Panc1 (cell line): Measurements from ENCODE around the gene MYO1E. TPM values are rescaled to one million over a fixed set of nuclear protein-coding genes. Genes with fewer than 3 reads are reported as not detected.

Source experiments
- ATAC-seq: fragments of 200-7000 bp; cut with Tn5 transposase; 2 replicates; pipeline ENCODE4 v1.9.1; 2020; ENCODE audit warnings: mild to moderate bottlenecking, moderate library complexity
- BruUV-seq: library from RNA; stranded (reverse); fragments of 400-500 nt; replicated peaks from 2 replicates; lab custom pipeline; 2021; lab: Mats Ljungman, UMichigan
- CTCF ChIA-PET: fragments of 300-600 bp; sonication (Branson Sonifier 250); formaldehyde crosslinking; loops from one replicate; lab custom pipeline; 2022; ENCODE audit warnings: antibody characterized with exemption; lab: Charles Lee
- POLR2A ChIA-PET: fragments of 300-600 bp; sonication (Branson Sonifier 250); formaldehyde crosslinking; loops from one replicate; lab custom pipeline; 2022; ENCODE audit warnings: antibody characterized with exemption; lab: Charles Lee
- DNase-seq: peaks from one replicate; pipeline ENCODE4 v3.0.0-alpha.2; 2010; ENCODE audit warnings: low read depth, low spot score
- H3K27ac ChIP-seq: 2 replicates; pipeline ENCODE4 v1.5.1; 2011; ENCODE audit warnings: mild to moderate bottlenecking, low read length, inconsistent platforms
- H3K27me3 ChIP-seq: fragments of 200-500 bp; sonication (Bioruptor generic); 2 replicates; pipeline ENCODE4 v1.6.0; 2014; ENCODE audit warnings: low read length, inconsistent platforms; ENCODE audit not compliant: control insufficient read depth, insufficient read depth
- H3K36me3 ChIP-seq: fragments of 200-500 bp; sonication (Bioruptor generic); 2 replicates; pipeline ENCODE4 v1.5.1; 2014; ENCODE audit warnings: inconsistent platforms, mild to moderate bottlenecking, low read length, moderate library complexity; ENCODE audit not compliant: control insufficient read depth, insufficient read depth
- H3K4me1 ChIP-seq: 2 replicates; pipeline ENCODE4 v1.5.1; 2011; ENCODE audit warnings: inconsistent platforms, mild to moderate bottlenecking, low read length, moderate library complexity; ENCODE audit not compliant: control insufficient read depth, insufficient read depth
- H3K4me3 ChIP-seq, 2 experiments: 2 replicates each; pipeline ENCODE4 v1.5.1; 2011 to 2012; ENCODE audit warnings: low read depth in 2 of 2, low read length in 2 of 2, mild to moderate bottlenecking in 2 of 2, inconsistent platforms in 1 of 2, moderate library complexity in 1 of 2
- H3K9me3 ChIP-seq: fragments of 200-500 bp; sonication (Bioruptor generic); 2 replicates; pipeline ENCODE4 v1.5.1; 2014; ENCODE audit warnings: low read depth, mild to moderate bottlenecking, inconsistent platforms, low read length, moderate library complexity; ENCODE audit not compliant: control insufficient read depth, insufficient read depth
- CTCF ChIP-seq: fragments of 450-650 bp; IDR thresholded peaks from 2 replicates; pipeline ENCODE4 v1.5.1; 2017; ENCODE audit warnings: mild to moderate bottlenecking
- POLR2AphosphoS5 ChIP-seq: IDR thresholded peaks from 2 replicates; pipeline ENCODE4 v1.6.1; 2012; ENCODE audit warnings: mild to moderate bottlenecking, low read depth, low read length, moderate library complexity
- REST ChIP-seq, 2 experiments: IDR thresholded peaks; 2 replicates each; pipeline ENCODE4 v1.6.1; 2011 to 2012; ENCODE audit warnings: low read depth in 2 of 2, control low read depth in 1 of 2, low read length in 1 of 2, mild to moderate bottlenecking in 1 of 2, moderate library complexity in 1 of 2; ENCODE audit not compliant: insufficient read depth in 1 of 2
- SIN3A ChIP-seq: IDR thresholded peaks from 2 replicates; pipeline ENCODE4 v1.6.1; 2012; ENCODE audit warnings: low read depth, mild to moderate bottlenecking, low read length, moderate library complexity, borderline replicate concordance; ENCODE audit not compliant: insufficient read depth
- TCF7L2 ChIP-seq: IDR thresholded peaks from 2 replicates; pipeline ENCODE4 v1.6.1; 2011; ENCODE audit warnings: mild to moderate bottlenecking, low read depth, low read length, inconsistent platforms
- in situ Hi-C: cut with HindIII; loops from 2 replicates; pipeline ENCODE4 v1.10.0; 2016; ENCODE audit warnings: low sequenced_read_pairs, low pct_unique_long_range_greater_than_20kb
- intact Hi-C: fragments of 100-400 bp; cut with micrococcal nuclease; formaldehyde crosslinking; loops from one replicate; pipeline ENCODE4 v1.10.0; 2022; ENCODE audit not compliant: unreplicated experiment
- total RNA-seq: library from RNA; stranded (reverse); gene quantifications from one replicate; pipeline ENCODE4 v1.2.1, GENCODE V29; 2021; ENCODE audit not compliant: unreplicated experiment

MYO1E gene
- total RNA-seq, 1 experiment from 2014 or later = 161 TPM

GRCh38 chr15:59345326-59345725, 27.3 kb downstream of the MYO1E start:
- no peaks in the 10 kb centered on the region for H3K36me3 ChIP-seq
- no peaks in the 10 kb centered on the region for H3K9me3 ChIP-seq
- ATAC-seq = no peak
- POLR2A ChIA-PET = no interaction called here
- H3K27me3 ChIP-seq = no peaks in the 10 kb centered on the region
- H3K27ac ChIP-seq = peak overlapping the region; percentile 12; the same call in 1 of the 2 replicates
- no peak for DNase-seq
- peaks cover 16% of the 10 kb centered on the region for H3K4me1 ChIP-seq
- no TSS peak for BruUV-seq
- in situ Hi-C loops (no loop called here), intact Hi-C loops (no loop called here)
- CTCF ChIA-PET = no interaction called here
- no peak for TF ChIP-seq TCF7L2
- no peak for TF ChIP-seq REST (IDR thresholded peaks at IDR 0.05; ENCODE audit: insufficient read depth in 1 of 2, low read depth in 2 of 2, low read length in 1 of 2)
- TF ChIP-seq SIN3A = no peak
- no peak for TF ChIP-seq CTCF
- no peak for TF ChIP-seq POLR2AphosphoS5
- H3K4me3 ChIP-seq = no peak overlapping the region

GRCh38 chr15:59344311-59344710, 28.4 kb downstream of the MYO1E start:
- no peak overlapping the region for H3K27ac ChIP-seq
- POLR2A ChIA-PET = no interaction called here

More at GRCh38 chr15:59344311-59344710, 28.4 kb downstream of the MYO1E start:
- peaks cover 5% of the 10 kb centered on the region; the same call in 1 of the 2 replicates for H3K4me1 ChIP-seq
- intact Hi-C loops = no loop called here
- H3K36me3 ChIP-seq = no peaks in the 10 kb centered on the region
- in situ Hi-C loops = no loop called here
- no TSS peak for BruUV-seq
- DNase-seq (no peak), ATAC-seq (no peak)
- no peaks in the 10 kb centered on the region for H3K9me3 ChIP-seq
- no peak overlapping the region for H3K4me3 ChIP-seq
- no peak for TF ChIP-seq POLR2AphosphoS5
- no peak for TF ChIP-seq CTCF
- no peak for TF ChIP-seq TCF7L2
- TF ChIP-seq SIN3A = no peak
- TF ChIP-seq REST (IDR thresholded peaks at IDR 0.05; ENCODE audit: insufficient read depth in 1 of 2, low read depth in 2 of 2, low read length in 1 of 2) = no peak
- no peaks in the 10 kb centered on the region for H3K27me3 ChIP-seq
- CTCF ChIA-PET = interaction anchor here (0.6 kb wide), 2 partner anchors 23 to 184 kb away, joined by 3 to 6 read pairs; no protein-coding TSS in a partner anchor
